Ascending aorta (tissue), 2 donors: ENCODE results near the gene BTBD17. TPM values are rescaled to one million over a fixed set of nuclear protein-coding genes. Genes with fewer than 3 reads are reported as not detected.
A peak's percentile ranks its signal among the peaks of the same experiment; 100 is the strongest.

Experiments used
- DNase-seq, 2 donors: peaks; one replicate each; pipeline ENCODE4 v3.0.0-alpha.2; 2019; ENCODE audit warnings: low spot score in 2 of 2
- H3K27ac ChIP-seq, 2 donors: fragments of 200-600 bp; sonication (generic); one replicate each; pipeline ENCODE4 v1.5.1; 2016 to 2017; ENCODE audit warnings: mild to moderate bottlenecking in 1 of 2
- H3K27me3 ChIP-seq: fragments of 200-600 bp; sonication (generic); one replicate; pipeline ENCODE4 v1.5.1; 2017
- H3K36me3 ChIP-seq, 2 donors: fragments of 200-600 bp; sonication (generic); one replicate each; pipeline ENCODE4 v1.5.1; 2016
- H3K4me1 ChIP-seq, 2 donors: fragments of 200-600 bp; sonication (generic); one replicate each; pipeline ENCODE4 v1.5.1; 2016 to 2017; ENCODE audit warnings: mild to moderate bottlenecking in 1 of 2
- H3K4me3 ChIP-seq, 2 donors: fragments of 200-600 bp; sonication (generic); one replicate each; pipeline ENCODE4 v1.5.1; 2016 to 2017; ENCODE audit warnings: mild to moderate bottlenecking in 1 of 2
- H3K9me3 ChIP-seq, 2 donors: fragments of 200-600 bp; sonication (generic); one replicate each; pipeline ENCODE4 v1.5.1; 2016
- CTCF ChIP-seq, 3 experiments: fragments of 200-600 bp in 2 of 3; fragments of 450-650 bp in 1 of 3; sonication (generic) in 2 of 3; IDR thresholded peaks; one replicate each; pipeline ENCODE4 v1.5.1; 2016 to 2019; ENCODE audit warnings: antibody characterized with exemption in 3 of 3, mild to moderate bottlenecking in 1 of 3, moderate library complexity in 1 of 3
- intact Hi-C: fragments of 100-400 bp; cut with DNase I; formaldehyde crosslinking; loops from one replicate; pipeline ENCODE4 v1.15.1; 2023
- total RNA-seq: library from RNA; depleted of rRNA; stranded (reverse); fragments of >200 nt; gene quantifications from one replicate; pipeline ENCODE4 v1.1.0, GENCODE V29; 2016

Gene BTBD17
- total RNA-seq, 1 donor from 2014 or later = not detected

GRCh38 chr17:74354561-74354960 is 7.1 kb downstream of the BTBD17 start:
- Histone ChIP-seq H3K4me1 (peaks cover 0 to 5% of the 10 kb centered on the region in 2 donors), H3K27me3 (peaks cover 4% of the 10 kb centered on the region), H3K4me3 (no peak overlapping the region), H3K27ac (no peak overlapping the region), H3K36me3 (no peaks in the 10 kb centered on the region), H3K9me3 (no peaks in the 10 kb centered on the region)
- intact Hi-C loops = no loop called here
- DNase-seq = no peak
- TF ChIP-seq CTCF (IDR thresholded peaks at IDR 0.05) = no peak

GRCh38 chr17:74354123-74354522 is 7.5 kb downstream of the BTBD17 start:
- H3K27me3 ChIP-seq = peaks cover 4% of the 10 kb centered on the region
- peak in 2 of 3 experiments; percentile 10 to 18 for TF ChIP-seq CTCF (IDR thresholded peaks at IDR 0.05)

GRCh38 chr17:74353446-74354060 is 8.1 kb downstream of the BTBD17 start:
- H3K4me1 ChIP-seq = peaks cover 0 to 5% of the 10 kb centered on the region in 2 donors
- H3K36me3 ChIP-seq = no peaks in the 10 kb centered on the region
- H3K27ac ChIP-seq = no peak overlapping the region
- TF ChIP-seq CTCF (IDR thresholded peaks at IDR 0.05) = no peak
- H3K27me3 ChIP-seq = peaks cover 4% of the 10 kb centered on the region
- no peak overlapping the region for H3K4me3 ChIP-seq
- no peaks in the 10 kb centered on the region for H3K9me3 ChIP-seq
- no peak for DNase-seq
- intact Hi-C loops = no loop called here

More at GRCh38 chr17:74354123-74354522, 7.5 kb downstream of the BTBD17 start:
- H3K4me1 ChIP-seq = peaks cover 0 to 5% of the 10 kb centered on the region in 2 donors
- no peaks in the 10 kb centered on the region for H3K9me3 ChIP-seq
- H3K27ac ChIP-seq = no peak overlapping the region
- H3K4me3 ChIP-seq = no peak overlapping the region
- intact Hi-C loops = no loop called here
- no peak for DNase-seq
- no peaks in the 10 kb centered on the region for H3K36me3 ChIP-seq

GRCh38 chr17:74351552-74352210 is 10.0 kb downstream of the BTBD17 start:
- intact Hi-C loops = no loop called here
- Histone ChIP-seq H3K4me3 (no peak overlapping the region), H3K27ac (no peak overlapping the region), H3K4me1 (no peaks in the 10 kb centered on the region), H3K36me3 (no peaks in the 10 kb centered on the region), H3K27me3 (no peaks in the 10 kb centered on the region), H3K9me3 (no peaks in the 10 kb centered on the region)
- TF ChIP-seq CTCF (IDR thresholded peaks at IDR 0.05) = no peak
- no peak for DNase-seq

- H3K36me3 ChIP-seq = no peaks in the 10 kb centered on the region
- no peaks in the 10 kb centered on the region for H3K9me3 ChIP-seq
- H3K27ac ChIP-seq = no peak overlapping the region
- no peak for DNase-seq
- H3K4me3 ChIP-seq = no peak overlapping the region
- intact Hi-C loops = no loop called here
- H3K4me1 ChIP-seq = no peaks in the 10 kb centered on the region
- no peak for TF ChIP-seq CTCF (IDR thresholded peaks at IDR 0.05)
- H3K27me3 ChIP-seq = no peaks in the 10 kb centered on the region
Observed at GRCh38 chr17:74350486-74350885, 11.2 kb downstream of the BTBD17 start.
